Mesenchymal stem cell (in vitro differentiated cells and primary cell): Measurements from ENCODE around the gene FNDC11.
"Not testable (repeated sequence)": the region's sequence is repeated elsewhere in the genome, so short reads cannot be mapped to it uniquely, and the experiment has no call there.

Source experiments
- DNase-seq: peaks from one replicate; pipeline ENCODE4 v3.0.0-alpha.2; 2013
- H2AFZ ChIP-seq: one replicate; pipeline ENCODE4 v1.6.1; 2013; ENCODE audit warnings: low read depth, mild to moderate bottlenecking, control low read depth, inconsistent platforms, low read length, moderate library complexity
- H2AK5ac ChIP-seq: 2 replicates; pipeline ENCODE4 v1.6.1; 2013; ENCODE audit warnings: low read length, moderate library complexity, mild to moderate bottlenecking, inconsistent platforms; ENCODE audit not compliant: severe bottlenecking
- H2BK120ac ChIP-seq: one replicate; pipeline ENCODE4 v1.6.1; 2013; ENCODE audit warnings: low read depth, mild to moderate bottlenecking, inconsistent platforms, low read length, moderate library complexity
- H2BK12ac ChIP-seq, 2 experiments: one replicate each; pipeline ENCODE4 v1.6.1; 2013; ENCODE audit warnings: inconsistent platforms in 2 of 2, low read length in 2 of 2, mild to moderate bottlenecking in 2 of 2, moderate library complexity in 2 of 2, control low read depth in 1 of 2
- H2BK15ac ChIP-seq: one replicate; pipeline ENCODE4 v1.6.1; 2013; ENCODE audit warnings: mild to moderate bottlenecking, low read depth, inconsistent platforms; ENCODE audit not compliant: poor library complexity, severe bottlenecking
- H2BK5ac ChIP-seq: 2 replicates; pipeline ENCODE4 v1.6.1; 2013; ENCODE audit warnings: low read depth, mild to moderate bottlenecking, low read length, control low read depth, inconsistent platforms; ENCODE audit not compliant: poor library complexity, severe bottlenecking
- H3K14ac ChIP-seq, 2 experiments: one replicate each; pipeline ENCODE4 v1.6.1; 2013; ENCODE audit warnings: inconsistent platforms in 2 of 2, low read length in 2 of 2, control low read depth in 1 of 2, mild to moderate bottlenecking in 1 of 2, moderate library complexity in 1 of 2
- H3K18ac ChIP-seq, 2 experiments: one replicate each; pipeline ENCODE4 v1.6.1; 2013; ENCODE audit warnings: inconsistent platforms in 2 of 2, low read length in 2 of 2, control low read depth in 1 of 2, low read depth in 1 of 2, mild to moderate bottlenecking in 1 of 2
- H3K23ac ChIP-seq, 2 experiments: one replicate each; pipeline ENCODE4 v1.6.1; 2013; ENCODE audit warnings: inconsistent platforms in 2 of 2, low read length in 2 of 2, mild to moderate bottlenecking in 2 of 2, moderate library complexity in 2 of 2, control low read depth in 1 of 2
- H3K27ac ChIP-seq: 2 replicates; pipeline ENCODE4 v1.5.1; 2013; ENCODE audit warnings: mild to moderate bottlenecking, moderate library complexity, low read length, control low read depth, inconsistent platforms; ENCODE audit not compliant: poor library complexity, severe bottlenecking
- H3K27me3 ChIP-seq, 2 experiments: 2 replicates each; pipeline versions ENCODE4 v1.6.1 to v1.7.0; 2013; ENCODE audit warnings: low read length in 2 of 2, mild to moderate bottlenecking in 2 of 2, moderate library complexity in 2 of 2, control low read depth in 1 of 2, inconsistent platforms in 1 of 2; ENCODE audit not compliant: control insufficient read depth in 1 of 2, insufficient read depth in 1 of 2
- H3K36me3 ChIP-seq, 2 experiments: 2 replicates each; pipeline versions ENCODE4 v1.6.1 to v1.7.0; 2013; ENCODE audit warnings: low read length in 2 of 2, control low read depth in 1 of 2, inconsistent platforms in 1 of 2, low read depth in 1 of 2, mild to moderate bottlenecking in 1 of 2; ENCODE audit not compliant: insufficient read depth in 2 of 2, control insufficient read depth in 1 of 2
- H3K4ac ChIP-seq, 2 experiments: one replicate each; pipeline ENCODE4 v1.6.1; 2013; ENCODE audit warnings: inconsistent platforms in 2 of 2, low read length in 2 of 2, mild to moderate bottlenecking in 2 of 2, moderate library complexity in 2 of 2, control low read depth in 1 of 2, low read depth in 1 of 2
- H3K4me1 ChIP-seq: 2 replicates; pipeline ENCODE4 v1.6.1; 2013; ENCODE audit warnings: low read depth, low read length, control low read depth; ENCODE audit not compliant: control insufficient read depth, insufficient read depth
- H3K4me2 ChIP-seq: 2 replicates; pipeline ENCODE4 v1.6.1; 2013; ENCODE audit warnings: low read length, mild to moderate bottlenecking, inconsistent platforms; ENCODE audit not compliant: poor library complexity, severe bottlenecking
- H3K4me3 ChIP-seq, 2 experiments: 2 replicates each; pipeline versions ENCODE4 v1.5.1 to v1.7.0; 2013; ENCODE audit warnings: low read length in 2 of 2, mild to moderate bottlenecking in 2 of 2, control low read depth in 1 of 2, low read depth in 1 of 2; ENCODE audit not compliant: insufficient read depth in 1 of 2
- H3K79me1 ChIP-seq: replicated peaks from 2 replicates; pipeline ENCODE4 v1.6.1; 2013; ENCODE audit warnings: mild to moderate bottlenecking, control low read depth, low read length, inconsistent platforms; ENCODE audit not compliant: poor library complexity, severe bottlenecking
- H3K9ac ChIP-seq: 2 replicates; pipeline ENCODE4 v1.7.0; 2013; ENCODE audit warnings: mild to moderate bottlenecking, low read length, moderate library complexity
- H3K9me3 ChIP-seq: 2 replicates; pipeline ENCODE4 v1.7.0; 2013; ENCODE audit warnings: mild to moderate bottlenecking, low read length; ENCODE audit not compliant: control insufficient read depth
- H4K8ac ChIP-seq: one replicate; pipeline ENCODE4 v1.6.1; 2013; ENCODE audit warnings: inconsistent platforms, mild to moderate bottlenecking, low read length, moderate library complexity
- H4K91ac ChIP-seq: one replicate; pipeline ENCODE4 v1.6.1; 2013; ENCODE audit warnings: mild to moderate bottlenecking, low read length, inconsistent platforms
- WGBS: methylation state at CpG from one replicate; pipeline ENCODE4 v1.1.7; 2013; ENCODE audit warnings: mixed read lengths; 5-methylcytosine and 5-hydroxymethylcytosine counted together

Gene FNDC11

GRCh38 chr20:63598479-63599395 is 44.8 kb downstream of the FNDC11 start:
- Histone ChIP-seq H3K18ac (no peak overlapping the region), H4K91ac (no peak overlapping the region), H2BK120ac (no peak overlapping the region), H2BK15ac (no peak overlapping the region), H2BK5ac (no peak overlapping the region), H4K8ac (no peak overlapping the region), H3K27ac (no peak overlapping the region), H3K14ac (no peak overlapping the region), H3K9ac (no peak overlapping the region), H3K4me2 (no peak overlapping the region), H2BK12ac (no peak overlapping the region), H3K4ac (no peak overlapping the region), H2AFZ (no peak overlapping the region), H3K23ac (no peak overlapping the region), H3K4me3 (no peak overlapping the region), H3K4me1 (peaks cover 6% of the 10 kb centered on the region), H3K27me3 (no peaks in the 10 kb centered on the region), H3K9me3 (no peaks in the 10 kb centered on the region), H3K36me3 (peaks cover 51 to 80% of the 10 kb centered on the region in 2 experiments), H3K79me1 (peaks cover 25% of the 10 kb centered on the region), H2AK5ac (no peak overlapping the region)
- DNase-seq, result no peak
- 91% methylated on average over 33 of the region's 33 CpGs for WGBS

GRCh38 chr20:63599396-63600050 is 45.6 kb downstream of the FNDC11 start:
- Histone ChIP-seq H3K14ac (no peak overlapping the region), H3K4ac (no peak overlapping the region), H2BK5ac (no peak overlapping the region), H2BK15ac (no peak overlapping the region), H3K4me1 (peaks cover 2% of the 10 kb centered on the region), H4K8ac (no peak overlapping the region), H3K36me3 (peaks cover 55 to 75% of the 10 kb centered on the region in 2 experiments), H2BK12ac (no peak overlapping the region), H3K4me3 (no peak overlapping the region), H3K9me3 (no peaks in the 10 kb centered on the region), H2BK120ac (no peak overlapping the region), H2AK5ac (no peak overlapping the region), H4K91ac (no peak overlapping the region), H3K79me1 (peaks cover 27% of the 10 kb centered on the region), H3K9ac (no peak overlapping the region), H3K27me3 (no peaks in the 10 kb centered on the region), H3K18ac (no peak overlapping the region), H3K23ac (no peak overlapping the region), H3K27ac (no peak overlapping the region), H2AFZ (no peak overlapping the region), H3K4me2 (no peak overlapping the region)
- WGBS, result 91% methylated on average over 27 of the region's 27 CpGs
- DNase-seq, result no peak

- not testable (repeated sequence) for H3K4ac ChIP-seq
- peaks cover 35% of the 10 kb centered on the region for H3K79me1 ChIP-seq
Measured at GRCh38 chr20:63601679-63602078, 47.7 kb downstream of the FNDC11 start.

GRCh38 chr20:63602321-63602720 is 48.4 kb downstream of the FNDC11 start:
- no peaks in the 10 kb centered on the region for H3K9me3 ChIP-seq
- H3K14ac ChIP-seq, result no peak overlapping the region
- H4K8ac ChIP-seq, result peak overlapping the region; percentile 20
- H3K4ac ChIP-seq, result no peak overlapping the region
- no peak overlapping the region for H2BK12ac ChIP-seq
- H3K79me1 ChIP-seq, result peaks cover 36% of the 10 kb centered on the region
- no peak overlapping the region for H3K4me3 ChIP-seq
- peaks cover 52 to 56% of the 10 kb centered on the region in 2 experiments for H3K36me3 ChIP-seq
- H2AFZ ChIP-seq, result no peak overlapping the region
- 94% methylated on average over 3 of the region's 3 CpGs for WGBS
- H2AK5ac ChIP-seq, result no peak overlapping the region
- no peak overlapping the region for H3K23ac ChIP-seq
- no peak overlapping the region for H3K9ac ChIP-seq
- no peak for DNase-seq
- no peak overlapping the region for H2BK15ac ChIP-seq
- no peak overlapping the region for H2BK120ac ChIP-seq
- H4K91ac ChIP-seq, result no peak overlapping the region
- no peak overlapping the region for H3K18ac ChIP-seq
- no peak overlapping the region for H2BK5ac ChIP-seq
- H3K4me2 ChIP-seq, result no peak overlapping the region
- no peaks in the 10 kb centered on the region for H3K27me3 ChIP-seq
- no peak overlapping the region for H3K27ac ChIP-seq
- peaks cover 2% of the 10 kb centered on the region for H3K4me1 ChIP-seq

More at GRCh38 chr20:63601679-63602078, 47.7 kb downstream of the FNDC11 start:
- not testable (repeated sequence) for H4K8ac ChIP-seq, H2AFZ ChIP-seq, H2BK15ac ChIP-seq, H4K91ac ChIP-seq, H2AK5ac ChIP-seq, H2BK12ac ChIP-seq, H2BK120ac ChIP-seq, H2BK5ac ChIP-seq, H3K27ac ChIP-seq, H3K9ac ChIP-seq, H3K4me2 ChIP-seq, H3K14ac ChIP-seq, H3K18ac ChIP-seq, H3K23ac ChIP-seq, H3K27me3 ChIP-seq, H3K4me3 ChIP-seq, H3K4me1 ChIP-seq, H3K9me3 ChIP-seq, DNase-seq
- WGBS, result 68% methylated on average over 3 of the region's 8 CpGs
- peaks cover 52 to 56% of the 10 kb centered on the region in 2 experiments for H3K36me3 ChIP-seq
